ENCODE measurements around the gene TIAL1.
"Not testable (repeated sequence)": the region's sequence is repeated elsewhere in the genome, so short reads cannot be mapped to it uniquely, and the experiment has no call there.

Gene TIAL1

DNA sequence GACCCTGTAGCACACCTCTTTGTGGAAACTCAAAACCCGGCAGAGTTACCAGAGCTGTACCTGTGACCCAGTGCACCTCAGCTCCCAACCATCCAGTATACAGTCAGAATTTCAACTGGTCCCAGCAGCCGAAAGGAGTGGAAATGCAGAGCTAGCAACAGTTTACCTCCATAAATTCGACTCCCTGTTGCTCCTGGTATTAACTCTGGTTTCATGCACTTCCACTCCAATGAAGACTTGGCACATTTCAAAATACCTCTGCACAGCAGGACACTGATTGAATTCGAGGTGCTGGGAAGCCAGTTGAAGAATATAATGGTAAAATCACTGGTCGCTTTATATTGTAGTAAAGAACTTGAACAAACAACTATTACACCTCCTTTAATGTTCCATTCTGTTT is 17.9 kb upstream of the TIAL1 start:
- in situ Hi-C loops (cut with MboI; ENCODE audit: low sequenced_read_pairs): no loop called here

DNA sequence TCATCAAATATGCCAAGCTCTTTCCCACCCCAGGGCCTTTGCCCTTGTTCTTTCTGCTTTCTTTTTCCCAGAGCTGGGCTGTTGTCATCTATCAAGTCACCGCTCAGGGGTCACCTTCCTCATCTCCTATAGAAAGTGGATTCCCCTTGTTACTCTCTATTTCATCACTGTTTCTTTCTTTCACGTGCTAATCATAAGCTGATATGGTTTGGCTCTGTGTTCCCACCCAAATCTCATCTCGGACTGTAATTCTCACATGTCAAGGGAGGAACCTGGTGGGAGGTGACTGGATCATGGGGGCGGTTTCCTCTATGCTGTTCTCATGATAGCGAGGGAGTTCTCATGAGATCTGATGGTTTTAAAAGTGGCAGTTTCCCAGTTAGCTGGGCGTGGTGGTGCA is 17.0 kb upstream of the TIAL1 start:
- in situ Hi-C loops (cut with MboI; ENCODE audit: low sequenced_read_pairs): no loop called here

DNA sequence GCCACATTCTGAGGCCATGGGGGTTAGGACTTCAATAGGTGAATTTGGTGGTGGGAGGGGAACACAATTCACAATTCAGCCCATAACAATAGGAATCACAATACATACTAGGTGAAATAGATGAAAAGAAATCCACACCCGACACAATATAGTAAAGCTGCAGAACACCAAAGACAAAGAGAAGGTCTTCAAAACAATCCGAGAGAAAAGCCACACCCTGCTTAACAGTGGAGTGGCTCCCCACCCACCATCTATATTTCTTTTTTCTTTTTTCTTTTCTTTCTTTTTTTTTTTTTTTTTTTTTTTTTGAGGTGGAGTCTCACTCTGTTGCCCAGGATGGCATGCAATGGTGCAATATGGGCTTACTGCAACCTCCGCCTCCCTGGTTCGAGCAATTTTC is 14.7 kb upstream of the TIAL1 start:
- in situ Hi-C loops (cut with MboI; ENCODE audit: low sequenced_read_pairs): no loop called here

DNA sequence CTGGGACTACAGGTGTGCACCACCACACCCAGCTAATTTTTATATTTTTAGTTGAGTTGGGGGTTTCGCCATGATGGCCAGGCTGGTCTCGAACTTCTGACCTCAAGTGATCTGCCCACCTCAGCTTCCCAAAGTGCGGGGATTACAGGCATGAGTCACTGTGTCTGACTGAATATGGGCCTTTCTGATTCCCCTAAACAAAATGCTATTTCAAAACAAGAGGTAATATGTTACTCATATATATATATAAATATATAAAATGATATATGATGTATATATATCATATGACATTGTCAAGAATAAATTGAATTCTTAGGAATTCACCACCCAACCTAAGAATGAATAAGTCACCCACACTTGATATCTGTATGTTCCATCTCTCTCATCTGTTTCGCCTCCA is 12.8 kb upstream of the TIAL1 start:
- in situ Hi-C loops (cut with MboI; ENCODE audit: low sequenced_read_pairs): no loop called here

DNA sequence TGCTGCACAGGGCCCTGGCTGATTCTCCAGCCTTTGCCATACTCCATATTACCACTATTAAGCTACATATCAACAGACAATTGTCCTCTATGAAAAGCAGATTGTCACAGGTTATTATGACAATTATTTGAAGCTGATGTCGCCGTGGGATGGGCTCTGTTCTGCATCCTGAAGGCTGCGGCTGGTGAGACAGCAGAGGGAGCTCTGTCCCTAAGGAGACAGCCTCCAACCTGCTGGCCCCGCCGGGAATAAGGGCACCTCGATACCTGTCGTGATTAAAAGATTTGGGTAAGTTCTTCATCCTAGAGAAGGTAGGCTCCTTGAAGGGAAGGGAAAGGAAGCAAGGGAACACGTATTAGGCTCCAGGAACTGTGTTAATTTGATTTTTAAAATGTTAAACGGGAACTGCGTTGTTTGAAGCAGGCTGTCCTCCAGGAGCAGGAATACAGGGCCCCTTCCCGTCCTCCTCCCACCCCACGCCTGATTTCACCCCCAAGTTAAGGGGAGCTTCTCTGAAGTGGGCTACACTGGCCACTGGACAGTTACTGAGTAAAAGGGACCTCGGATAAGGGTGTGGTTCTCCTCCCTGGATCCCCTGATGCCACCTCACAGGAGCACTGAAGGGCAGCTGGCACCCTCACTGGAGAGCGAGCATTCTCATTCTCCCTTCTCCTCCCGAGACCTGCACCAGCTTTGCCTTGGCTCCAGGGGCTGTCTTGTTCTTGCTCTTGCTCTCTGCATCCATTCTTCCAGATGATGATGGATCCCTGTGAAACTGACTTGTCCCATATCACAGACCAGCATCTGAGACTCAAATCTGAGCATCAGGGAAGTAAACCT is 11.8 kb upstream of the TIAL1 start:
- in situ Hi-C loops (cut with MboI; ENCODE audit: low sequenced_read_pairs): no loop called here

DNA sequence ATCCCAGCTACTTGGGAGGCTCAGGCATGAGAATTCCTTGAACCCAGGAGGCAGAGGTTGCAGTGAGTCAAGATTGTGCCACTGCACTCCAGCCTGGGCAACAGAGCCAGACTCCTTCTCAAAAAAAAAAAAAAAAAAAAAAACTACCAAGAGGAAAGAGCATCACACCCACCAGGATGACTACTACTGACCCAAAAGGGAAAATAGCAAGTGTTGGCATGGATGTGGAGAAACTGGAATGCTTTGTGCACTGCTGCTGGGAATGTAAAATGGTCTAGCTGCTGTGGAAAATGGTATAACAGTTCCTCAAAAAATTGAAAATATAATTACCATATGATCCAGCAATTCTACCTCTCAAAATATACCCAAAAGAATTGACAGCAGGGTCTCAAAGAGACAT is 7.7 kb upstream of the TIAL1 start:
- in situ Hi-C loops (cut with MboI; ENCODE audit: low sequenced_read_pairs): no loop called here

DNA sequence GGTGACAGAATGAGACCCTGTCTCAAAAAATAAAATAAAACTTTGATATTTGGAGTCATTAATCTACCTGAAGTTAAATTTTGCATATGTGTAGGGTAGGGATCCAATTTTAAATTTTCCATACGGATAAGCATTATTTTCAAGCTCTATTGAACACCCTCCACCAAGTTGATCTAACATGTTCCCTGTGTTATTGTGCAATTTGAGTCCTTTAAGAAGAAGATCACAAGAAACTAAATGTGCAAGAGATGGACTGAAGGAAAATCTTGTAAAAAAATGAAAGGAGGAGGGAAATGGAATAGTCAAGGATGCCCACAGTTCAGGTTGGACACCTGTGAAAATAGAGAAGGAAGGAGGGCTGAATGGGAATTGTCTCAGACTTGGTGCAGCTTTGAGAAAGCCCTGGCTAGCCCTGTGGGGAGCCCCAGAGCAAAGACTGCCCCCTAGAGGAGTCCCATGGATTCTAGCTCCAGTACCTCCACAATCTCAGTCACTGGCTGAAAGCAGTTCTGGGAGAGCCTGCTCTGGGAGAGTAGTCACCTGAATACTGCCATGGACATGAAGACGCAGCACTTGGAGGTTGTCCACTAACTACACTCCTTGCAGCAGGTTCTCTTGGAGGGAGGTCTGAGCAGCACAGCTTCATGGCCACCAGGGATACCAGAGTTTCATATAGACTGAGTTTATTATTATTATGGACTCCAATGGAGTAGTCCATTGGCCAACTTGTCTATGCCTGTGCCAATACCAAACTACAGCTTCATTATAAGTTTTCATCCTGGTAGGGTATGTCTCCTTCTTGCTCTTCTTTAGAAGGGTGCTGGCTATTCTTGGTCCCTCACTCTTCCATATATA is 5.7 kb upstream of the TIAL1 start:
- in situ Hi-C loops (cut with MboI; ENCODE audit: low sequenced_read_pairs): no loop called here

DNA sequence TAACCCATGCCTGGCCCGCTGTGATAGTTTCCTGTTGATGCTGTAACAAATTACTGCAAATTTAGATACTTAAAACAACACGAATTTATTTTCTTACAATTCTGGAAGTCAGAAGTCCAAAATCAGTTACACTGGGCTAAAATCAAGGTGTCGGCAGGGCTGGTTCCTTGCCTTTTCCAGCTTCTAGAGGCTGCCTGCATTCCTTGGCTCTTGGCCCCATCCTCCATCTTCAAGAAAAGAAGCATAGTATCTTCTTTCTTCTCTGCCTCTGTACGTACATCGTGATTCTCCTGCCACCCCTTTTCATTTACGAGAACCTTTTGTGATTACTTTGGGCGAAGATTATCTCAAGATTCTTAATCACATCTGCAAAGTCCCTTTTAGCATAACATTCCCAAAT is 1.6 kb upstream of the TIAL1 start:
- in situ Hi-C loops (cut with MboI; ENCODE audit: low sequenced_read_pairs): no loop called here

DNA sequence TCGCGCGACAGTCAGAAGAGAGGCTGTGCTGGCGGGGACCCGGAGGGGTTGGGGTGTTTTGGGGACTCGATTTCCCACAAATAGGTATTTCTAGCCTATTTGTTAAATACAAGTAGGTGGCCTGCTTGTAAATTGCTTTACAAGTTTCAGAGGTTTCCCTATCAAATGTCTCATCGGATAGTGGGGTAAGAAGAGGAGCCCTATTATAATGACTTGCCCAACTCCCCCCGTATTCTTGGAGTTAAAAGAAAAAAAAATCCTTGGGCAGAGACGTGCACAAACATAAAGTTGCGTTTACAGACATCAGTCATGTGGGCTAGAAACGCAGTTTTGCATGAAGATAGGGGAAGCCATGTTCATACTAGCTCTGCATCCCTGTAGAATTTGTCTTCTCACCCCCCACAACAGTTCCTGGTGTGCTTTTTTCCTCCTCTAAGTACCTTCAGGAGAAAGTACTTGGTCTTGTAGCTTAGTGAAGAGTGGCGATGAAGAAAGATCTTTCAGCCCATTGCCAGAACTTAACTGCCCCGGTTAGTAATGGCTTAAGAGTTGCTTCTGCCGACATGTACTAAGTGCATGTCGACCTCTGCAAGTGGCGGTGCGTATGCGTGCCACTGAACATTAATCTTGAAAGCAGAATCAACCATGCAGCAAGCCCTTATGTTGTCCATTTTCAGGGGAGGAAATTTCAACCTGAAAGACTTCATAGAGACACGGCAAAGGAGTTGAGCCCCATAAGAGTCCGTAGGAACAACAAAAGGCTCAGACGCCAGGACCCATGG is 832 bp upstream of the TIAL1 start:
- in situ Hi-C loops (cut with MboI; ENCODE audit: low sequenced_read_pairs): no loop called here

DNA sequence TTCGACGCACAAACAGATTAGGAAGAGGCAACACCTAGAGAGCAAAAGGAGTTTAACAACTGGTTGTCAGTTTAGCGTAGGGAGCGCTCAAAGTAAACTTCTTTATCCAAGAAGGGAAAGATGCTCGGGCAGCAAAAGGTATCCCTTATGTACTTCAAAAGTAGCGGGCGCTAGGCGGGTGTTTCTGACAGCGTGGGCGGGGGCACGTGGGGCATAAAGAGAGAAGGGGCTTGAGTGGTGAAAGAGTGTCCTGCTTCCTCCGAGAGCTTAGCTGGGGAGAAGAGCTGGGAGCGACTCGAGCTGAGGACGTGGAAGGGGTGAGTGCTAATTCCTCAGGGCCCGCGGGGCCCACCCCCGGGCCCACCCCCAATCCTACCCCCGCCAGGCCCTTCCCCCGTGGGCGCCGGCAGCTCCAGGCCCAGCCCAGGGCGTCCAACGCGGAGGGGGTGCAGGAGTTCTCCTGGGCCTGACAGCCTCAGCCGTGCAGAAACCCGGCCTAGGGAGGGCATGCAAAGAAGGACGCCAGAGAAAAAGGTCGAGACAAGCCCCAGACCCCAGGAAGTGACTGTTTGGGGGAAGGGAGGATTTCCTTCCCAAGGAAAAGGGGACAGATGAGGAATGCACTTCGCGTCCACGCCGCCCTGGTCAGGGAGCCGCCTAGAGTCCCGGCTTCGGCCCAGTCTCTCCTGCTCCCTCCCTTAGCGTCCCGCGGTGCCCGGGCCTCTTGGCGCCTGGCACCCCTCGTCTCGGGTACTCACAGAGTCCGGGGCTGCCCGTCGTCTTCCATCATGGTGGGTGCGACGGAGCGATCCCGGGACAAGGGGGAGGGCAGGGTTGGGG is 868 bp downstream of the TIAL1 start:
- in situ Hi-C loops (cut with MboI; ENCODE audit: low sequenced_read_pairs): no loop called here

DNA sequence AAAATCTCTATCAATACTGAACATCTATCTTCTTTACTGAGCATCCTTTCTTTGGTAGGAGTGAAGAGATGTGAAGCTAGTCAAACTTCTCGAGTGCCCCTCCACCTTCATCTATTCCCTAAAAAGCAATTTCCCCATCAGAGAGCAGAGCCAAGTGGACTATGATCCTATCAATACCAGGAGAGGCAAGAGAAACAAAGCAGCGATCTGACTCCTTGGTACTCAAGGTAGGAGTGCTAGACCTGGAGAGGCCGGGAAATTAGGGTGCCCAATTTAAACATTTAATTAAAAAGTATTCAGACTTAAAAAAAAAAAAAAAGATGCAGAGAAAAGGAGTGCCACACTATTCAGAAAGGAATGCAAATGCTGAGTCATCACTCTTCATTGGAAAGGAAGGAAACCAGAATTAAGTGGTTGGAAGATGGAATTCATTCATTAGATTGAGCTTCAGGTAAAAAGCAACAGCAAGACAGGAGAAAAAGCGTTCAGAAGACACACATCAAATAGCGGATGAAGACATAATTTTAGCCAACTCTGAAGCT is 1.6 kb downstream of the TIAL1 start:
- in situ Hi-C loops (cut with MboI; ENCODE audit: low sequenced_read_pairs): no loop called here

DNA sequence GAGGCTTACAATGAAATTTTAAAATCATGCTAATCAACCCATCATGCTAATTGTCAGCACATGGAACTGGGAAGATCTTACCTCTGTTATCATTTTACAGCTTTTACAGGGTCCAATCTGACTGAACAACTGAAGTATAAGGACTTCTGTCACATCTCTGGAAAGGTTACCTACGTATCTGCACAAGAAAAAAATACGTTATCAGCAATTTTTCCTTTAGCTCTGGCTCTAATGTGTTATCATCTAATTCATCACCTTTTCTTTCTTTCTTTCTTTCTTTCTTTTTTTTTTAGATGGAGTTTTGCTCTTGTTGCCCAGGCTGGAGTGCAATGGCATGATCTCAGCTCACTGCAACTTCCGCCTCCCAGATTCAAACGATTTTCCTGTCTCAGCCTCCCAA is 8.7 kb downstream of the TIAL1 start:
- in situ Hi-C loops (cut with MboI; ENCODE audit: low sequenced_read_pairs): no loop called here

DNA sequence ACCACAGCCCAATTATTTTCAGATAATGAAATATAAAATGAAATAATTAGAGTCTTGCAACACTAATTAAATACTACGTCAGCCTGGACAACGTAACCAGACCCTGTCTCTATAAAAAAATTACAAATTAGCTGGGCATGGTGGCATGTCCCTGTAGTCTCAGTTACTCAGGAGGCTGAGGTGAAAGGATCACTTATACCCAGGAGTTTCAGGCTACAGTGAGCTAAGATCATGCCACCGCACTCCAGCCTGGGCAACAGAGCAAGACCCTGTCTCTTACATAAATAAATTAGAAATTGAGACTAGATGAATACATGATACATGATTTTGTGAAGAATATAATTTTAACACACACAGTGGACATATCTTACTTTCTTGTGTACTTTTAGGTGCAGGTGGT is 18.4 kb downstream of the TIAL1 start:
- in situ Hi-C loops (cut with MboI; ENCODE audit: low sequenced_read_pairs): no loop called here

DNA sequence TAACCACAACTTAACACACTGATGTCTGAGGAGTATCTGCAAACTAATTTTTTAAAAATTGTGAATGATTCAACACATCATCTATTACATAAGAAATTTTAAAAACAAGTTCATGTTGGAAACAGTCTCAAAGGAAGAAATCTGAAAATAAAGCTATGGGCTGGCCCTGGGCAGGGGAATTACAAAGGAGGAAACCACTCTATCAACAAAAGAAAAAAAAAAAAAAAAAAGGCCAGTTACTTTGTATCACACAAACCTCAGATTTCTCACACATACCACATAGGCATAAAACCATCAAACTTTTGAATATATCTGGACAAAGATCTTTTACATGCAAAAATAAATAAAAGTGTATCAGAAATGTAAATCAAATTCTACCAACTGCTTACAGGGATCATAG is 20.8 kb downstream of the TIAL1 start:
- in situ Hi-C loops (cut with MboI; ENCODE audit: low sequenced_read_pairs): no loop called here

DNA sequence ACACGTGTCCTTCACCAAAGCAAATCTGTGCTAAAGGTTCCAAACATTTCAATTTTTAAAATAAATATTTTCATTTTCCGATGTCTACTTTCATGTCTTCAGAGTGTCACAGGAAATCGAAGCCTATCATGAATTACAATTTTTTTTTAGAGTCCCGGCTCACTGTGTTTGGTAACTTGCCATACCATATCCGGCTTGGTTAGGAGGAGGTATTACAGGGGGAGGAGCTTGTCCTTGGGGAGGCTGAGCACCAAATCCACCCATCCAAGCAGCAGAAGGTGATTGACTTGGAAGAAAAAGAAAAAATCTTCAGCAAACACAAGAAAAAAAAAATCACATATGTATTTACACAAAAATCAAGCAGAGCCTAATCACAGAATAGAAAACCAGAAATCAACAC is 21.3 kb downstream of the TIAL1 start:
- in situ Hi-C loops (cut with MboI; ENCODE audit: low sequenced_read_pairs): no loop called here

DNA sequence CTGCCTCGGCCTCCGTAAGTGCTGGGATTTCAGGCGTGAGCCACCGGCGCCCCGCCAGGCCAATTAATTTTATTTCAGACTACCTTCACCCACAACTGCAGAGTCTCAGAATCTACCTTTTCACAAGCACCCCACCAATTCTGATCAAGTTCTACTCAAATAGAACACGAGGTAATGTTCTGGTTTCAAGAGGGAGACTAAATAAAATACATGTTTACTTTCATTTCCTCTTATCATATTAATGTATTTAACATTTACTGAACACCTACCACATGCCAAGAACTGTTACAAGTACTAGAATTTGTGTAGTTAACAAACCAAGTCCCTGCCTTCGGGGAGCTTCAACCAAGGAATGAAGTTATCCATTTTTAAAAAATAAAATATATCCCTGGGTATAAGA is 28.8 kb downstream of the TIAL1 start:
- in situ Hi-C loops (cut with MboI; ENCODE audit: low sequenced_read_pairs): loop anchor here (10.0 kb wide), 1 partner anchor 373 kb away; no protein-coding TSS in a partner anchor

DNA sequence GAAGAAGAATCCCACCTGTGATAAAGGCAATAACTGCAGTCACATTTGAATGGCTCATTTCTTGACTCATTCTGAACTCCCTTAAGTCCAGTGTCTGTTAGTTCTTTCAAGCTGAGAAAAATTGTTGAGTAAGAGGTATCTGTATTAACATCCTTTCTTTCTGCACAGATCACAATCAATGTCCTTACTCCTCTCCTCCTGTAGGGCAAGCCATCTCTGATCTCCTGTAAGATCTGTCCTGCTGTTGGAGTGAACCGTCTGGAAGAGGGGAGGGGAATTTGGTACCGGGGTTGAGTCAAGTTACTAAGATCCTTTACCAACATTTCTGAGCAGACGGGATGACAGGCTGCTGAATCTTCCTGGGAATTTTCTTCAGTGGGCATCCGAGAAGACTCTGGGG is 34.7 kb downstream of the TIAL1 start:
- in situ Hi-C loops (cut with MboI; ENCODE audit: low sequenced_read_pairs): loop anchor here (10.0 kb wide), 1 partner anchor 367 kb away; no protein-coding TSS in a partner anchor

DNA sequence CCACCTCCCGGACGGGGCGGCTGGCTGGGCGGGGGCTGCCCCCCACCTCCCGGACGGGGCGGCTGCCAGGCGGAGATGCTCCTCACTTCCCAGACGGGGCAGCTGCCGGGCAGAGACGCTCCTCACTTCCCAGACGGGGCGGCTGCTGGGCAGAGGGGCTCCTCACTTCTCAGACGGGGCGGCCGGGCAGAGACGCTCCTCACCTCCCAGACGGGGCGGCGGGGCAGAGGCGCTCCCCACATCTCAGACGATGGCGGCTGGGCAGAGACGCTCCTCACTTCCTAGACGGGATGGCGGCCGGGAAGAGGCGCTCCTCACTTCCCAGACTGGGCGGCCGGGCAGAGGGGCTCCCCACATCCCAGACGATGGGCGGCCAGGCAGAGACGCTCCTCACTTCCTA is 37.3 kb downstream of the TIAL1 start:
- in situ Hi-C loops (cut with MboI; ENCODE audit: low sequenced_read_pairs): not testable (repeated sequence)

DNA sequence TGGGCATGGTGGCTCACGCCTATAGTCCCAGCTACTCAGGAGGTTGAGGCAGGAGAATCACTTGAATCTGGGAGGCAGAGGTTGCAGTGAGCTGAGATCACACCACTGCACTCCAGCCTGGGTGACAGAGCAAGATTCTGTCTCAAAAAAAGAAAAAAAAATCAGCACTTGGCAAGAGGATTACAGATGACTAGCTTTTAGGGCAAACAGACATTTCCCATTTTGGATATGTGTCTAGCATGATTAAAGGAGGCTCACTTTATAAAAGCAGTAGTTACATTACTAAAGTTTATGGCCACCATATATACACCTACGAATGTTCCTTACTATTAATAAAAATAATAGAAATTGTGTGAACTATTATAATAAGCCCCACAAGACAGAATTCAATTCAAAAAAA is 40.7 kb downstream of the TIAL1 start:
- in situ Hi-C loops (cut with MboI; ENCODE audit: low sequenced_read_pairs): not testable (repeated sequence)

DNA sequence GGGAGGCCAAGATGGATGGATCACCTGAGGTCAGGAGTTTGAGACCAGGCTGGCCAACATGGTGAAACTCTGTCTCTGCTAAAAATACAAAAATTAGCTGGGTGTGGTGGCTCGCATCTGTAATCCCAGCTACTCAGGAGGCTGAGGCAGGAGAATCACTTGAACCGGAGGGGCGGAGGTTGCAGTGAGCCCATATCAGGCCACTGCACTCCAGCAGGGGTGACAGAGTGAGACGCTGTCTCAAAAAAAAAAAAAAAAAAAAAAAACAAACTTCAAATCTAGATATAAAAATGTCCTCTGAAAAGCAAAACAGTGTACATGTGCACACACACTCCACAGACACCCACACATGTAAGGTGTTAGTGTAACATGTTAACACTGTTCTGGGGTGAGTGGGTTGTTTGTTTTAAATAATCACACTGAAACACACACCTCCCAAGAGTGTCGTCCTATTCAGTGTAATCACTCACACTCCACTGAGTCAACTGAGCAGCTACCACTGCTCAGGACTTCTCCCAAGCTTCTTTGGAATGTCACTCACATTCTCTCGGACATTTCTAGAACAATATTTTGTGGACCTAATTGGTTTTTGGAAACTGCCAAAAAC is 41.5 kb downstream of the TIAL1 start:
- in situ Hi-C loops (cut with MboI; ENCODE audit: low sequenced_read_pairs): no loop called here
